GM12801 (cell line): Measurements from ENCODE around the gene ART1.

Experiments
- TF ChIP-seq, protein P1 (sequence below): IDR thresholded peaks from one replicate; pipeline ENCODE4 v1.5.1; 2011; ENCODE audit warnings: control low read depth; ENCODE audit not compliant: insufficient read length; ENCODE audit errors: extremely low read depth

The ART1 gene

DNA sequence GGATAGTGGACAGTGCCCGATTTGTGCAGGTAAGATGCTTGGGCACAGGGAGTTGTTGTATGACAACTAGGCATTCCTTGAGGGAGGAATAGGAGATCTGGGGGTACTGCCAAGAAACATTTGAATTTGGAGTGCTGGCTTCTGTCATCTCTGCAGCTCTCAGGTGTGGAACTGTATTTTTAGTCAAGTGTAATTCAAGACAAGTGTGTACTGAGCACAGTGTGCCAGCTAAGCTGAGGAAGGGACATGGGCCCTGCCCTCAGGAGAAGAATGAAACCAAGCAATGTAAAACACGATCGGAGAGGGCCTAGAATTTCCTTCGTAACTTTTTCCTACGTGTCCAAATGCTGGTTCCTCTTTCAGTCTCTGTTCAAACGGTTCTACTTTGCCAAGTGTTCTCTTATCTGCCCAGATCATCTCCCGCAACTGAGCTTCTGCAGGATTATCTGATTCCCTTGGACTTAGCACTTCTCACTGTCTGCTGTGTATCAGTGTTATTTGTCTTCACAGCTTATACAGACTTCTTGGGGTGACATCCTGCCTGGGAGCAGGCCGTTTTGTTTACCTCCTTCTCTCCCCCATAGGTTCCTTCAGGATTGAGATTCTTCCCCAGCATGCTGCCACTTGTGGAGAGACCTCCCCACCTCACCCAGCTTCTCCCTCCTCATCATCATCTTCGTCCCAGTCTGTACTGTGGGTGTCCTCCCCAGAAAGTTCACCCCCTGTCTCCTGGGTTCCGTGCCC, 30.8 kb upstream of the ART1 start:
- TF ChIP-seq, protein P1, sequence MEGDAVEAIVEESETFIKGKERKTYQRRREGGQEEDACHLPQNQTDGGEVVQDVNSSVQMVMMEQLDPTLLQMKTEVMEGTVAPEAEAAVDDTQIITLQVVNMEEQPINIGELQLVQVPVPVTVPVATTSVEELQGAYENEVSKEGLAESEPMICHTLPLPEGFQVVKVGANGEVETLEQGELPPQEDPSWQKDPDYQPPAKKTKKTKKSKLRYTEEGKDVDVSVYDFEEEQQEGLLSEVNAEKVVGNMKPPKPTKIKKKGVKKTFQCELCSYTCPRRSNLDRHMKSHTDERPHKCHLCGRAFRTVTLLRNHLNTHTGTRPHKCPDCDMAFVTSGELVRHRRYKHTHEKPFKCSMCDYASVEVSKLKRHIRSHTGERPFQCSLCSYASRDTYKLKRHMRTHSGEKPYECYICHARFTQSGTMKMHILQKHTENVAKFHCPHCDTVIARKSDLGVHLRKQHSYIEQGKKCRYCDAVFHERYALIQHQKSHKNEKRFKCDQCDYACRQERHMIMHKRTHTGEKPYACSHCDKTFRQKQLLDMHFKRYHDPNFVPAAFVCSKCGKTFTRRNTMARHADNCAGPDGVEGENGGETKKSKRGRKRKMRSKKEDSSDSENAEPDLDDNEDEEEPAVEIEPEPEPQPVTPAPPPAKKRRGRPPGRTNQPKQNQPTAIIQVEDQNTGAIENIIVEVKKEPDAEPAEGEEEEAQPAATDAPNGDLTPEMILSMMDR, result no peak

DNA sequence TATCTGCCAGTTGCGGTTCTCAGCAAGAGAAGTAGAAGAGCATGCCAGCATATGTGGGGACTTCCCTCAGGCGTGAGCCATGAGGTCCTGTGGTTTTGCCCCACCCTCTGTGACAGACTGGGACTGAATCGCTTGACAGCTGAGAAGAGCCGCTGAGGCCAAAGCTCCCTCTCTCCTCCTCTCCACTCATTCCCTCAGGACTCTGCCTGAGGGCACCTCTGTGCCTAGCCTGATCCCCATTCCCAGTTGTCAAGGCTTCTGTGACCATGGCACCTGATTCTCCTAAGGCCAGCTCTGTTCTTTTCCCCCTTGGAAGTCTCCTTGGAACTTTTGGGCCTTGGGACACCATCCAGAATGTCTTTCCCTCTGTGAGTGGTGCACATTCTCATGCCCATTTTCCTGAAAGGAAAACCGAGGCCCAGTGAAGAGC, 30.2 kb upstream of the ART1 start:
- TF ChIP-seq, protein P1, result no peak

DNA sequence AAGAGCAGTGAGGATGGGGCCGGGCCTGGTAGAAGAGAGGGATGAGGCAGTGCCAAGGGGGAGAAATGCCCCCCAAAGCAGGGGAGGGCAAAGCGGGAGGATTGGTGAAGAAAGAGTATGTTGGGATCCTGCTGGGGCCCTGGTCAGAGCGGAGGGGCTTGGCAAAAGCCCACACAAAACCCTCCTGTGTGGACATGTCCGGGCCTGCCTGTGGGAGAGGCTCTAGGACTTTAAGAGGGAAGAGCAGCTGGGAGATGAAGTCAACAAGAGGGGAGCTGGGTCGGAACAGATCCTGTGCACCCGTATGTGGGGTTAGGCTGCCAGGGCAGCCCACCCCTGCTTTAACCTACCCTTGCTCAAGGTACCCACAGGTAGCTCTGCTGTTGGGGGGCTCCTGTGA, 28.9 kb upstream of the ART1 start:
- TF ChIP-seq, protein P1, result no peak

DNA sequence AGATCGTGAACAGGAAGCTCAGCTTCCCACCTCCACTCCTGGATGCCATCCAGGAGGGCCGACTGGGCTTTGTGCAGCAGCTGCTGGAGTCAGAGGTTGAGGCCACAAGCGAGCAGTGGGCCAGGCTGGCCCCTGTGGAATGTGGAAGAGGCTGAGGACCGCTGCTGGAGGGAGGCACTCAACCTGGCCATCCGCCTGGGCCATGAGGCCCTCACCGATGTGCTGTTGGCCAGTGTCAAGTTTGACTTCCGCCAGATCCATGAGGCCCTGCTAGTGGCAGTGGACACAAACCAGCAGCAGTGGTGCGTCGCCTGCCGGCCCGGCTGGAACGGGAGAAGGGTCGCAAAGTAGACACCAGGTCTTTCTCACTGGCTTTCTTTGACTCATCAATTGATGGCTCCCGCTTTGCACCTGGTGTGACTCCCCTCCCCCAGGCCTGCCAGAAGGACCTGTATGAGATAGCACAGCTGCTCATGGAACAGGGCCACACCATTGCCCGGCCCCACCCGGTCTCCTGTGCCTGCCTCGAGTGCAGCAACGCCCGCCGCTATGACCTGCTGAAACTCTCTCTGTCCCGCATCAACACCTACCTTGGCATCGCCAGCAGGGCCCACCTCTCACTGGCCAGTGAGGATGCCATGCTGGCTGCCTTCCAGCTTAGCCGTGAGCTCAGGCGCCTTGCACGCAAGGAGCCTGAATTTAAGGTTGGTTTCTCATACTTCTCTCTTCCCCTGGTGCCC, 28.0 kb upstream of the ART1 start:
- TF ChIP-seq, protein P1, result no peak

DNA sequence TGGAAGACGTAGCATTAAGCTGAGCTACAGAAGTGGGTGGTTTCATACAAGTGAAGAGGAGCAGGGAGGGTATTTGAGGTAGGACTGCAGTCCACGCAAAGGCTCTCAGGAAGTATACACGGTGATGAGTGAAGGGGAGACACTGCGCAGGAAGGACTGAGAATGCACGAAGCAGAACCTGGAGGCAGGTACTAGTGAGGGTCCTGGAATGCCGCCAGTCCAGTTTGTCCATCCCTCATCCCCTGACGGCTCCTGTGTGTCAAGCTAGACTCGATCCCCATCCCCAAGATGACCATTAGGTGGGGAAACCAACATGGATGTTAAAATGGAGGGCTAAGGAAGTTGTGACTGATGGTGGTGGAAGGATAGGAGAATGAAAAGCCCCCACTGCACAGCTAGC, 26.9 kb upstream of the ART1 start:
- TF ChIP-seq, protein P1, result no peak

DNA sequence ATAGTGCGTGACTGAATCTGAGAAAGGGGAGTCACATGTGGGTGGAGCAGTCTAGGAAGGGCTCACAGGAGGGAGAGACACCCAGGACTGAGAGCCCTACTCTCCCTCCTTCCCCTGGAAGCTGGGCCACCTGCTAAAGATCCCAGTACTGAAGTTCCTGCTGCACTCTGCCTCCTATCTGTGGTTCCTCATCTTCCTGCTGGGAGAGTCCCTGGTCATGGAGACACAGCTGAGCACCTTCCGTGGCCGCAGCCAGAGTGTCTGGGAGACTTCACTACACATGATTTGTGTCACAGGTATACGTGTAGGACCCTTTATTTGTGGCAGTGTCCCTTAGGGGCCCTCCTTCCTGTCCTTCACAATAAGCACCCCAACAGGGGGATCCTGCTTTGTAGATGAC, 22.4 kb upstream of the ART1 start:
- TF ChIP-seq, protein P1, result no peak

DNA sequence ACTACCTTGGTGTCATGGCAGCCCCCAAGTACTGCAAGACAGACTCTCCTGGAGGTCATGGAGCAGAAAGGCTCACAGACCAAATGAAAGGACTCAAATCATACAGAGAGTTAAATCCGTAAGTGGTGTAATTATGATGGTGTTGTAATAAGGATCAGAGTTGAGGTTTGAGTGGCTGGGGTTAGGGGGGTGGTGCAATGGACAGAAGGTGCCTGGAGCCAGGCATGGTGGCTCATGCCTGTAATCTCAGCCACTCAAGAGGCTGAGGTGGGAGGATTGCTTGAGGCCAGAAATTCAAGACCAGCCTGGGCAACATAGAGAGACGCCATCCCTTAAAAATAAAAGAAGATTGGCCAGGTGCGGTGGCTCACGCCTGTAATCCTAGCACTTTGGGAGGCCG, 21.8 kb upstream of the ART1 start:
- TF ChIP-seq, protein P1, result no peak
